ENCODE measurements around the gene ALOXE3. TPM values are rescaled to one million over a fixed set of nuclear protein-coding genes. Genes with fewer than 3 reads are reported as not detected.

ALOXE3 gene
- total and polyA plus RNA-seq, 4 donors: not detected

DNA sequence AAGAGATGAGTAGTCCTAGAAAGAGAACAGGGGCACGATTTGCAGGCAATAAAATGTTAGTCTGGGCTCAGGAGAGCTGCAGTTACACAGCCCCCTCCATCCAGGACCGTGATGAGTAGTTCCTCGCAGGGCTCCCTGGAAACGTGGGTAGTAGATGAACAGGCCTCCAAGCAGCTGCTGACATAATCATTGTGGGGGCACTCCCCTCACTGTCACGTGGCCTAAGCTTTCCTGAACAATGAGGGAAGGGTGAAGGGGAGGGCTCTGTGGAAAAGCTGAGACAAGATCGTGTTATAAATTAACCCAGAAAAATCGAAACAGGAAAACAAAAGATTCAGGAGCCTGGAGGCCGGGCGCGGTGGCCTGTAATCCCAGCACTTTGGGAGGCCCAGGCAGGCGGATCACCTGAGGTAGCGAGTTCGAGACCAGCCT is 35.2 kb upstream of the ALOXE3 start:
- H3K36me3 ChIP-seq (ENCODE audit: control insufficient read depth in 4 of 4, insufficient read depth in 3 of 4, low read depth in 1 of 4, low read length in 3 of 4): peaks cover 11 to 20% (median 15%) of the 10 kb centered on the region in 4 donors
- TF ChIP-seq TAF1 (conservative IDR thresholded peaks at IDR 0.05) (peak; percentile 36), JUND (IDR thresholded peaks at IDR 0.05) (peak; percentile 62 to 85), FOXA2 (IDR thresholded peaks at IDR 0.05) (no peak), CTCF (IDR thresholded peaks at IDR 0.05; ENCODE audit: low read depth, low read length, missing input control) (no peak), EGR1 (IDR thresholded peaks at IDR 0.05; ENCODE audit: low read depth in 2 of 2) (peak in 1 of 2 donors; percentile 42), HNF4A (conservative IDR thresholded peaks at IDR 0.05) (peak in 1 of 2 donors; percentile 54), RXRA (IDR thresholded peaks at IDR 0.05) (peak; percentile 45 to 74), REST (IDR thresholded peaks at IDR 0.05) (peak; percentile 45), HNF4G (IDR thresholded peaks at IDR 0.05) (no peak), YY1 (IDR thresholded peaks at IDR 0.05) (no peak), RAD21 (IDR thresholded peaks at IDR 0.05) (peak in 1 of 2 donors; percentile 3), SP1 (IDR thresholded peaks at IDR 0.05) (peak; percentile 7), ZBTB33 (IDR thresholded peaks at IDR 0.05) (peak; percentile 25)
- TF ChIP-seq, protein P1, sequence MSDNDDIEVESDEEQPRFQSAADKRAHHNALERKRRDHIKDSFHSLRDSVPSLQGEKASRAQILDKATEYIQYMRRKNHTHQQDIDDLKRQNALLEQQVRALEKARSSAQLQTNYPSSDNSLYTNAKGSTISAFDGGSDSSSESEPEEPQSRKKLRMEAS (IDR thresholded peaks at IDR 0.05): peak; percentile 58
- TF ChIP-seq, protein P2, sequence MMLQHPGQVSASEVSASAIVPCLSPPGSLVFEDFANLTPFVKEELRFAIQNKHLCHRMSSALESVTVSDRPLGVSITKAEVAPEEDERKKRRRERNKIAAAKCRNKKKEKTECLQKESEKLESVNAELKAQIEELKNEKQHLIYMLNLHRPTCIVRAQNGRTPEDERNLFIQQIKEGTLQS (IDR thresholded peaks at IDR 0.05): peak; percentile 16
- WGBS: 10% methylated on average over 13 of the region's 13 CpGs
- peak overlapping the region in 1 of 3 donors; percentile 69 for H3K4me3 ChIP-seq (ENCODE audit: low read depth in 1 of 3, low read length in 3 of 3)
- peak overlapping the region; percentile 7 to 99 for H3K9ac ChIP-seq (ENCODE audit: low read depth in 1 of 2, low read length in 2 of 2)
- H3K4me1 ChIP-seq (ENCODE audit: control insufficient read depth in 4 of 4, insufficient read depth in 4 of 4, low read length in 3 of 4): peaks cover 15 to 54% (median 33%) of the 10 kb centered on the region in 4 donors
- H3K9me3 ChIP-seq (ENCODE audit: control insufficient read depth in 4 of 4, low read length in 3 of 4): no peaks in the 10 kb centered on the region
- no peaks in the 10 kb centered on the region for H3K27me3 ChIP-seq (ENCODE audit: control insufficient read depth in 4 of 4, insufficient read depth in 4 of 4, low read length in 3 of 4)
- peak overlapping the region; percentile 97 to 99 for H3K27ac ChIP-seq (ENCODE audit: low read depth in 1 of 2, low read length in 2 of 2)
- peak; percentile 64 for DNase-seq (ENCODE audit: low spot score)

GRCh38 chr17:8153031-8153451 is 34.7 kb upstream of the ALOXE3 start:
- peaks cover 13 to 25% (median 20%) of the 10 kb centered on the region in 4 donors for H3K36me3 ChIP-seq (ENCODE audit: control insufficient read depth in 4 of 4, insufficient read depth in 3 of 4, low read depth in 1 of 4, low read length in 3 of 4)
- H3K27ac ChIP-seq (ENCODE audit: low read depth in 1 of 2, low read length in 2 of 2): peak overlapping the region; percentile 97 to 99
- H3K4me3 ChIP-seq (ENCODE audit: low read depth in 1 of 3, low read length in 3 of 3): no peak overlapping the region
- DNase-seq (ENCODE audit: low spot score): no peak
- peaks cover 15 to 50% (median 30%) of the 10 kb centered on the region in 4 donors for H3K4me1 ChIP-seq (ENCODE audit: control insufficient read depth in 4 of 4, insufficient read depth in 4 of 4, low read length in 3 of 4)
- H3K27me3 ChIP-seq (ENCODE audit: control insufficient read depth in 4 of 4, insufficient read depth in 4 of 4, low read length in 3 of 4): no peaks in the 10 kb centered on the region
- WGBS: 65% methylated on average over 7 of the region's 7 CpGs
- H3K9ac ChIP-seq (ENCODE audit: low read depth in 1 of 2, low read length in 2 of 2): peak overlapping the region in 1 of 2 donors; percentile 99
- no peaks in the 10 kb centered on the region for H3K9me3 ChIP-seq (ENCODE audit: control insufficient read depth in 4 of 4, low read length in 3 of 4)
- TF ChIP-seq JUND (IDR thresholded peaks at IDR 0.05): no peak
- TF ChIP-seq GABPA (IDR thresholded peaks at IDR 0.05 in 1 of 2, conservative IDR thresholded peaks at IDR 0.05 in 1 of 2): no peak
- no peak for TF ChIP-seq EGR1 (IDR thresholded peaks at IDR 0.05; ENCODE audit: low read depth in 2 of 2)
- no peak for TF ChIP-seq CTCF (IDR thresholded peaks at IDR 0.05; ENCODE audit: low read depth, low read length, missing input control)
- TF ChIP-seq NR2F2 (IDR thresholded peaks at IDR 0.05): no peak
- TF ChIP-seq, protein P2 (IDR thresholded peaks at IDR 0.05): no peak
- no peak for TF ChIP-seq FOXA1 (IDR thresholded peaks at IDR 0.05)
- TF ChIP-seq RAD21 (IDR thresholded peaks at IDR 0.05): no peak
- no peak for TF ChIP-seq SP1 (IDR thresholded peaks at IDR 0.05)

All from liver (tissue), 9 donors.